Heart right ventricle (tissue), 16 donors: ENCODE measurements around the gene CLSTN2. TPM values are rescaled to one million over a fixed set of nuclear protein-coding genes. Genes with fewer than 3 reads are reported as not detected.

Experiments
- ATAC-seq, 8 donors: fragments of 200-7000 bp; cut with Tn5 transposase; one replicate each; pipeline ENCODE4 v1.9.1; 2020; ENCODE audit warnings: mild to moderate bottlenecking in 8 of 8, moderate library complexity in 8 of 8, moderate number of reproducible peaks in 1 of 8
- DNase-seq, 2 donors: peaks; one replicate each; pipeline ENCODE4 v3.0.0-alpha.2; 2020
- H3K27ac ChIP-seq, 10 donors: fragments of 200-600 bp; sonication (generic) in 2 of 10; one replicate each; pipeline versions ENCODE4 v1.5.0 to v1.8.0; 2020 to 2022; ENCODE audit warnings: mild to moderate bottlenecking in 3 of 10
- H3K27me3 ChIP-seq, 7 donors: fragments of 200-600 bp; one replicate each; pipeline ENCODE4 v1.8.0; 2021 to 2022; ENCODE audit warnings: mild to moderate bottlenecking in 2 of 7
- H3K36me3 ChIP-seq, 9 donors: fragments of 200-600 bp; sonication (generic) in 1 of 9; one replicate each; pipeline versions ENCODE4 v1.5.0 to v1.8.0; 2020 to 2022; ENCODE audit warnings: mild to moderate bottlenecking in 2 of 9
- H3K4me1 ChIP-seq, 9 donors: fragments of 200-600 bp; sonication (generic) in 1 of 9; one replicate each; pipeline versions ENCODE4 v1.5.0 to v1.8.0; 2020 to 2022; ENCODE audit warnings: mild to moderate bottlenecking in 4 of 9
- H3K4me3 ChIP-seq, 10 donors: fragments of 200-600 bp; sonication (generic) in 2 of 10; one replicate each; pipeline versions ENCODE4 v1.5.0 to v1.8.0; 2020 to 2022; ENCODE audit warnings: mild to moderate bottlenecking in 7 of 10, moderate library complexity in 2 of 10
- H3K9me3 ChIP-seq, 11 donors: fragments of 200-600 bp in 10 of 11; sonication (generic) in 2 of 11; one replicate each; pipeline versions ENCODE4 v1.5.0 to v1.8.0; 2013 to 2022; ENCODE audit warnings: mild to moderate bottlenecking in 2 of 11, control low read depth in 1 of 11, moderate library complexity in 1 of 11
- WGBS, 2 donors: extraction: QIAGEN DNeasy Blood & Tissue Kit; methylation state at CpG; one replicate each; pipeline ENCODE4 v1.1.7; 2013; ENCODE audit warnings: inconsistent platforms in 1 of 2; 5-methylcytosine and 5-hydroxymethylcytosine counted together
- intact Hi-C, 10 donors: fragments of 100-400 bp; cut with DNase I; formaldehyde crosslinking; loops; one replicate each; pipeline versions ENCODE4 v1.11.1 to v1.14.2; 2022
- polyA plus RNA-seq, 2 donors: library from polyadenylated mRNA; stranded (reverse); fragments of 200-250 nt; gene quantifications; one replicate each; pipeline ENCODE4 v1.2.3, GENCODE V29; 2013
- total RNA-seq, 10 donors: library from RNA; stranded (reverse); fragmentation: NEBNext Ultra II Directional in 3 of 10; extraction: Animal tissue kit (Norgen Biotek cat#: 25700) in 3 of 10; gene quantifications; one replicate each; pipeline versions ENCODE4 v1.2.1 to v1.2.4, GENCODE V29; 2021 to 2023
- TF ChIP-seq, protein P1 (sequence below), 9 donors: fragments of 200-600 bp; sonication (generic) in 2 of 9; IDR thresholded peaks; one replicate each; pipeline versions ENCODE4 v1.5.0 to v1.8.0; 2021 to 2022; ENCODE audit warnings: antibody characterized with exemption in 9 of 9, mild to moderate bottlenecking in 5 of 9, moderate library complexity in 1 of 9
- donor health status: Arrhythmogenic right ventricular cardiomyopathy.
- donor health status: ischemic (EF 13 %, LVEDD 7.1; RV severe dilation, severe dysfunction).
- donor health status: healthy with polysubstance abuse.
- donor health status: DM: no; HTN: yes; CAD: no.
- donor health status: DM: no; HTN: no; CAD: no.
- donor health status: ischemic (EF 25% LVEDD 6.9; RV normal size, moderate dysfunction).
- donor health status: ischemic (EF 25% LVEDD 5.7; RV mildly dilated, moderate dysfunction).
- donor health status: healthy.
- donor health status: DM: yes; HTN: yes; CAD: no.
- donor health status: Ischemic cardiomyopathy.
- donor health status: ischemic (EF 35%, LVEDD 5.7; RV mildly dilated, moderate dysfunction).
- donor health status: nonischemic (EF 11% LVEDD 7.7; RV severe dilation, severe dysfunction).
- donor health status: DM: yes; HTN: yes; CAD: no.
- donor health status: PGD.
- donor health status: ischemic (EF 29% LVEDD 5.4; RV normal size, mild dysfunction).
- donor health status: nonischemic (EF 23%, LVEDD 6.1; RV moderate dilation, normal function).

Gene CLSTN2
- total and polyA plus RNA-seq, 12 donors: 0.57 to 10.7 (median 4.4) TPM

DNA sequence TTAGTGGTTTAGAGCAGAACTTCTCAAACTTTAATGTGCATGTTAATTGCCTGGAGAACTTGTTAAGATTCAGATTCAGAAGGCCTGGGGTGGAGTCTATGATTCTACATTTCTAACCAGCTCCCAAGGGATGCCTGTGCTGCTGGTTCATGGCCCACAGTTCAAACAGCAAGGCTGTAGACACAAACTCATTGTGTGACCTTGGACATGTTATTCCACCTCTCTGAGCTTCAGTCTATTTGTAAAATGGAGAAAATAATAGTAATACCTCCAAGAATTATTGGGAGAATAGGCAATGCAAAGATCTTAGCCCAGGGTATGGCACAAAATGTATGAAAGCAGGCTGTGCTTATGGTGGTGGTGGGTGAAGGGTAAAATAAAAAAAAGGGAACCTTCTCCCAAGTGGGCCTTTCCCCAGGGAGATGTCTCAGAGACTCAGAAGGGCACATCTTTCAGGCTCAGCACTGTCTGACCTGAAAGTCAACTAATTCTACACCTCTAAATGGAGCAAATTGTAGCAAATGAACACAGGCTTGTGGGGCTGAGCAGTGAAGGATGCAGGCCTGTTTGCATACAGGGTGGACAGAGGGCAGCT, 566.9 kb downstream of the CLSTN2 start:
- Histone ChIP-seq H3K27me3 (peaks cover 0 to 6% (median 0%) of the 10 kb centered on the region in 7 donors), H3K4me3 (no peak overlapping the region), H3K36me3 (no peaks in the 10 kb centered on the region), H3K27ac (no peak overlapping the region), H3K9me3 (no peaks in the 10 kb centered on the region), H3K4me1 (peaks cover 0 to 21% (median 3%) of the 10 kb centered on the region in 9 donors)
- TF ChIP-seq, protein P1, sequence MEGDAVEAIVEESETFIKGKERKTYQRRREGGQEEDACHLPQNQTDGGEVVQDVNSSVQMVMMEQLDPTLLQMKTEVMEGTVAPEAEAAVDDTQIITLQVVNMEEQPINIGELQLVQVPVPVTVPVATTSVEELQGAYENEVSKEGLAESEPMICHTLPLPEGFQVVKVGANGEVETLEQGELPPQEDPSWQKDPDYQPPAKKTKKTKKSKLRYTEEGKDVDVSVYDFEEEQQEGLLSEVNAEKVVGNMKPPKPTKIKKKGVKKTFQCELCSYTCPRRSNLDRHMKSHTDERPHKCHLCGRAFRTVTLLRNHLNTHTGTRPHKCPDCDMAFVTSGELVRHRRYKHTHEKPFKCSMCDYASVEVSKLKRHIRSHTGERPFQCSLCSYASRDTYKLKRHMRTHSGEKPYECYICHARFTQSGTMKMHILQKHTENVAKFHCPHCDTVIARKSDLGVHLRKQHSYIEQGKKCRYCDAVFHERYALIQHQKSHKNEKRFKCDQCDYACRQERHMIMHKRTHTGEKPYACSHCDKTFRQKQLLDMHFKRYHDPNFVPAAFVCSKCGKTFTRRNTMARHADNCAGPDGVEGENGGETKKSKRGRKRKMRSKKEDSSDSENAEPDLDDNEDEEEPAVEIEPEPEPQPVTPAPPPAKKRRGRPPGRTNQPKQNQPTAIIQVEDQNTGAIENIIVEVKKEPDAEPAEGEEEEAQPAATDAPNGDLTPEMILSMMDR (IDR thresholded peaks at IDR 0.05): no peak
- ATAC-seq (peak in 3 of 8 donors; percentile 38 to 54 (median 43)), DNase-seq (no peak)
- intact Hi-C loops: loop anchor here in 2 of 10 donors (2.0 to 10.0 kb wide), 2 partner anchors 93 to 567 kb away; partner anchors contain the start of gene CLSTN2 (in 1 of the 2)

DNA sequence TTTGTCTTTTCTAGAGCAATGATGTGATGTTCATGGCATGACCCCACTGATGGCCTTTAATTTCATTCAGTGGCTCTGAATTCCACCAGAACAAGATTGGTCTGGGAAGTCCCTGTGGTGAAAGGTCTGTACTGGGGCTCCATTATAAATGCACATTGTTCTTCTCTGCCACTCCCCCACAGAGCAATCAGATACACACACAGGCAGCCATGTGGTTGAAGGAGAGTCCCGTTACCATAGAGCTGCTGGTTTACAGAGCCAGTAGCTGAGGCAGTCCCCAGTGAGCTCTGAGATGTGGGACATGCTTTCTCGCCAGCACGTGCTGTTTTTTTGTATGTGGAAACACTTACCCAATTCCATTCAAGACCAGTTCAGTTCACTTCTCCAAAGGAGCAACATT, 570.2 kb downstream of the CLSTN2 start:
- TF ChIP-seq, protein P1 (IDR thresholded peaks at IDR 0.05): no peak
- intact Hi-C loops: loop anchor here in 1 of 10 donors (10.0 kb wide), 1 partner anchor 90 kb away; no protein-coding TSS in a partner anchor
- peak in 1 of 2 donors; percentile 6 for DNase-seq
- Histone ChIP-seq H3K27ac (no peak overlapping the region), H3K4me3 (no peak overlapping the region), H3K4me1 (peaks cover 0 to 21% (median 3%) of the 10 kb centered on the region in 9 donors), H3K27me3 (peaks cover 0 to 15% (median 0%) of the 10 kb centered on the region in 7 donors), H3K36me3 (no peaks in the 10 kb centered on the region), H3K9me3 (no peaks in the 10 kb centered on the region)
- WGBS, 2 donors: 34 to 35% methylated on average over 3 of the region's 3 CpGs
- ATAC-seq: peak in 7 of 8 donors; percentile 34 to 68 (median 54)

- ATAC-seq (no peak), DNase-seq (no peak)
- intact Hi-C loops: loop anchor here in 1 of 10 donors (10.0 kb wide), 1 partner anchor 89 kb away; no protein-coding TSS in a partner anchor
- Histone ChIP-seq H3K4me1 (peaks cover 0 to 20% (median 3%) of the 10 kb centered on the region in 9 donors), H3K9me3 (no peaks in the 10 kb centered on the region), H3K27me3 (peaks cover 0 to 15% (median 0%) of the 10 kb centered on the region in 7 donors), H3K27ac (no peak overlapping the region), H3K36me3 (no peaks in the 10 kb centered on the region), H3K4me3 (no peak overlapping the region)
- WGBS, 2 donors: 44 to 61% methylated on average over 4 of the region's 4 CpGs
- TF ChIP-seq, protein P1 (IDR thresholded peaks at IDR 0.05): no peak
Observed at GRCh38 chr3:140505876-140506275, 570.9 kb downstream of the CLSTN2 start.

DNA sequence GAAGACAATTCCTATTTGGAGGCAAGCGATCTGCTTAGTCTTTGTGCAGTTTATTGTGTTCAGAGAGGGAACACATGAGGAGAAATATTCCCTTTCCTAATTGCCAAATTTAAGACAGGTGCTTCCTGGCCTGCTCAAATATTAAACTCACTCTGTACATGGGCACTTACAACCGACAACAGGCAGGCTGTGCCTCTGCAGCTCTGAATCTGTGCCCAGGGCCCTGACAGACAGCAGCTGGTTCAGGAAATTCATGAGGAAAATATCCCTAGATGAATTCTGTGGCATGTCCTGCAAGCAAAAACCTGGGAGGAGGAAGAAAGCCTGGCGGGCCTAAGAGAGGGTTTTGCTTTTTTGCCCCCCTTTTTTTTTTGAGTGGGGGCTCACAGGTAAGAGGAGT, 573.6 kb downstream of the CLSTN2 start:
- no peak overlapping the region for H3K4me3 ChIP-seq
- no peaks in the 10 kb centered on the region for H3K36me3 ChIP-seq
- WGBS, 2 donors: 48 to 79% methylated on average over 3 of the region's 3 CpGs
- peaks cover 0 to 11% (median 0%) of the 10 kb centered on the region in 9 donors for H3K4me1 ChIP-seq
- H3K27ac ChIP-seq: no peak overlapping the region
- peaks cover 0 to 10% (median 0%) of the 10 kb centered on the region in 11 donors for H3K9me3 ChIP-seq
- TF ChIP-seq, protein P1 (IDR thresholded peaks at IDR 0.05): no peak
- peaks cover 0 to 15% (median 0%) of the 10 kb centered on the region in 7 donors for H3K27me3 ChIP-seq
- intact Hi-C loops: loop anchor here in 1 of 10 donors (10.0 kb wide), 1 partner anchor 86 kb away; no protein-coding TSS in a partner anchor
- ATAC-seq (no peak), DNase-seq (no peak)
